Kidney epithelial cell (primary cell): ENCODE results near the gene LTBP3. TPM values are rescaled to one million over a fixed set of nuclear protein-coding genes. Genes with fewer than 3 reads are reported as not detected.

Experiments used
- DNase-seq: peaks from one replicate; pipeline ENCODE4 v3.0.0-alpha.2; 2010; ENCODE audit warnings: low read depth
- H3K27me3 ChIP-seq: 2 replicates; pipeline ENCODE4 v1.6.0; 2011; ENCODE audit warnings: low read length; ENCODE audit not compliant: control insufficient read depth, insufficient read depth
- H3K36me3 ChIP-seq: 2 replicates; pipeline ENCODE4 v1.5.1; 2011; ENCODE audit warnings: low read length; ENCODE audit not compliant: control insufficient read depth, insufficient read depth
- H3K4me3 ChIP-seq: 2 replicates; pipeline ENCODE4 v1.5.1; 2011; ENCODE audit warnings: low read depth, mild to moderate bottlenecking, control low read depth, low read length
- total RNA-seq: library from RNA; depleted of rRNA; stranded (reverse); fragments of >200 nt; gene quantifications from 2 replicates; pipeline ENCODE4 v1.2.3, GENCODE V29; 2015
- TF ChIP-seq, protein P1 (sequence below): IDR thresholded peaks from 2 replicates; pipeline ENCODE4 v1.5.1; 2011; ENCODE audit warnings: mild to moderate bottlenecking, moderate library complexity, low read length, control low read depth, inconsistent platforms; ENCODE audit not compliant: insufficient read depth, poor library complexity, severe bottlenecking

LTBP3 gene
- total RNA-seq, 1 donor from 2014 or later = 116 TPM

- no peak overlapping the region for H3K4me3 ChIP-seq
- no peaks in the 10 kb centered on the region for H3K27me3 ChIP-seq
- H3K36me3 ChIP-seq = peaks cover 7% of the 10 kb centered on the region
- TF ChIP-seq, protein P1, sequence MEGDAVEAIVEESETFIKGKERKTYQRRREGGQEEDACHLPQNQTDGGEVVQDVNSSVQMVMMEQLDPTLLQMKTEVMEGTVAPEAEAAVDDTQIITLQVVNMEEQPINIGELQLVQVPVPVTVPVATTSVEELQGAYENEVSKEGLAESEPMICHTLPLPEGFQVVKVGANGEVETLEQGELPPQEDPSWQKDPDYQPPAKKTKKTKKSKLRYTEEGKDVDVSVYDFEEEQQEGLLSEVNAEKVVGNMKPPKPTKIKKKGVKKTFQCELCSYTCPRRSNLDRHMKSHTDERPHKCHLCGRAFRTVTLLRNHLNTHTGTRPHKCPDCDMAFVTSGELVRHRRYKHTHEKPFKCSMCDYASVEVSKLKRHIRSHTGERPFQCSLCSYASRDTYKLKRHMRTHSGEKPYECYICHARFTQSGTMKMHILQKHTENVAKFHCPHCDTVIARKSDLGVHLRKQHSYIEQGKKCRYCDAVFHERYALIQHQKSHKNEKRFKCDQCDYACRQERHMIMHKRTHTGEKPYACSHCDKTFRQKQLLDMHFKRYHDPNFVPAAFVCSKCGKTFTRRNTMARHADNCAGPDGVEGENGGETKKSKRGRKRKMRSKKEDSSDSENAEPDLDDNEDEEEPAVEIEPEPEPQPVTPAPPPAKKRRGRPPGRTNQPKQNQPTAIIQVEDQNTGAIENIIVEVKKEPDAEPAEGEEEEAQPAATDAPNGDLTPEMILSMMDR = no peak
- DNase-seq = no peak
These were observed 9.8 kb downstream of the LTBP3 start for GRCh38 chr11:65548395-65548794.

DNA sequence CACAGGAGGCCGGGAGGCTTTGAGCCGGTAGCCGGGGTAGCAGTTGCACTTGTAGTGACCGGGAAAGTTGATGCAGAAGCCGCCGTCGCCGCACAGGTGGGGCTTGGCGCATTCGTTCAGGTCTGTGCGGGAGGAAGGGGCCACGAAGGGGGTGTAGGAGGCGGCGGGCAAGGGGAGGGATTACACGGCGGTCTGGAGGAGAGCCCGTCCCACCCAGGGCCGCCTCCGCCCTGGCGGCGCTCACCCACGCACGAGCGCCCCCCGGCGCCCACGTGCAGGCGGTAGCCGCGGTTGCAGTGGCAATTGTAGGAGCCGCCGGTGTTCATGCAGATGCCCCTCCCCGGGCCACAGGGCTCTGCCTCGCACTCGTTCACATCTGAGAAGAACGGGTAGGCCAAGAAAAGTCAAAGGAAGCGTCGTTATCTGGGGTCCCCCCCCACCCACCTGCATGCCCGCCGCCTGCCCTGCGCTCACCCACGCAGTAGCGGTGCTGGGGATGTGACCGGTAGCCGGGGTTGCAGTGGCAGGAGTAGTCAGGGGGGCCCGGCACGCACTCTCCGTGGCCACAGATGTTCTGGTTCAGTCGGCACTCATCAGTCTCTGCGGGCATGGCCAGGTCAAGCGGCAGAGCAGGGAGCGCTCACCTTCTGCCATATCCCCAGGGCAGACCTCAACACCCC, 10.6 kb downstream of the LTBP3 start:
- Histone ChIP-seq H3K27me3 (no peaks in the 10 kb centered on the region), H3K36me3 (peaks cover 7% of the 10 kb centered on the region), H3K4me3 (no peak overlapping the region)
- TF ChIP-seq, protein P1 = no peak
- DNase-seq = no peak

GRCh38 chr11:65546217-65546958, 11.8 kb downstream of the LTBP3 start:
- no peaks in the 10 kb centered on the region for H3K27me3 ChIP-seq
- H3K36me3 ChIP-seq = peaks cover under 1% of the 10 kb centered on the region
- TF ChIP-seq, protein P1 = no peak
- DNase-seq = no peak
- peak overlapping the region; percentile 21 for H3K4me3 ChIP-seq

DNA sequence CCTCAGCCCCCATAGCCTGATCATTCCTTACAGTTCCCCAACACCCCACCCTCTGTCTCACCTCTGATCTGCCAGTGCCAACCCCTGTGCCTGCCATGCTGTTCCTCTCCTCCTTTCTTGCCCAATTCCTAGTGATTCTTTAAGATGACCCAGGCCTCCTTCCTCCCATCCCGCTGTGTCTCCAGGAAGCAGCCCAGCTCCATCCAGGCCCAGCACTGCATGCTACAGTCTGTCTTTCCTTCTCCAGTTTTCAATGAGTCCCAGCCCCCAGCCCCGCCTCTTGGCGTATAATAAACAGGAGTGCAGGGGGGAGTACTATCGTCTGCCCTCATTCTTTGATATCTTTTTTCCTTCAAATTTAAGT, 12.3 kb downstream of the LTBP3 start:
- no peaks in the 10 kb centered on the region for H3K36me3 ChIP-seq
- H3K27me3 ChIP-seq = no peaks in the 10 kb centered on the region
- DNase-seq = no peak
- TF ChIP-seq, protein P1 = no peak
- no peak overlapping the region for H3K4me3 ChIP-seq

GRCh38 chr11:65542738-65543390, 15.3 kb downstream of the LTBP3 start:
- Histone ChIP-seq H3K27me3 (no peaks in the 10 kb centered on the region), H3K36me3 (no peaks in the 10 kb centered on the region), H3K4me3 (no peak overlapping the region)
- DNase-seq = no peak
- TF ChIP-seq, protein P1 = no peak
